SK-N-SH treated with all-trans-retinoic acid at 6 μM for 48 hours (cell line): ENCODE results near the gene KCNC2.

Experiments
- ATAC-seq: fragments of 200-7000 bp; cut with Tn5 transposase; 3 replicates; pipeline ENCODE4 v1.9.1; 2020; ENCODE audit warnings: mild to moderate bottlenecking, moderate library complexity
- ARNTL ChIP-seq: fragments of 450-650 bp; formaldehyde crosslinking; IDR thresholded peaks from 2 replicates; pipeline ENCODE4 v1.5.0; 2020; ENCODE audit warnings: low read depth, mild to moderate bottlenecking, moderate library complexity, borderline replicate concordance
- BACH2 ChIP-seq: fragments of 250-450 bp; sonication (Bioruptor Pico); IDR thresholded peaks from 2 replicates; pipeline ENCODE4 v1.9.0; 2021; ENCODE audit warnings: mild to moderate bottlenecking, borderline replicate concordance
- CREB5 ChIP-seq: fragments of 250-450 bp; sonication (Bioruptor Pico); IDR thresholded peaks from 2 replicates; pipeline ENCODE4 v1.5.1; 2020; ENCODE audit warnings: low read depth, mild to moderate bottlenecking, moderate library complexity
- CSDC2 ChIP-seq: fragments of 250-450 bp; sonication (Bioruptor Pico); IDR thresholded peaks from 2 replicates; pipeline ENCODE4 v1.5.0; 2020; ENCODE audit warnings: mild to moderate bottlenecking, moderate library complexity
- CSRNP3 ChIP-seq: fragments of 250-450 bp; sonication (Bioruptor Pico); IDR thresholded peaks from 2 replicates; pipeline ENCODE4 v1.5.1; 2021; ENCODE audit warnings: mild to moderate bottlenecking, moderate library complexity
- ESRRG ChIP-seq: fragments of 250-450 bp; sonication (Bioruptor Pico); IDR thresholded peaks from 2 replicates; pipeline ENCODE4 v1.6.1; 2021; ENCODE audit warnings: mild to moderate bottlenecking
- GLIS3 ChIP-seq: fragments of 250-450 bp; sonication (Bioruptor Pico); IDR thresholded peaks from 2 replicates; pipeline ENCODE4 v1.5.0; 2020; ENCODE audit warnings: mild to moderate bottlenecking, moderate library complexity
- OSR1 ChIP-seq: fragments of 250-450 bp; sonication (Bioruptor Pico); IDR thresholded peaks from 2 replicates; pipeline ENCODE4 v1.8.0; 2022; ENCODE audit warnings: moderate library complexity, mild to moderate bottlenecking, inconsistent platforms
- PATZ1 ChIP-seq: fragments of 250-450 bp; sonication (Bioruptor Pico); IDR thresholded peaks from 2 replicates; pipeline ENCODE4 v1.8.0; 2020; ENCODE audit warnings: mild to moderate bottlenecking, moderate library complexity, borderline replicate concordance
- POU6F1 ChIP-seq: fragments of 250-450 bp; sonication (Bioruptor Pico); IDR thresholded peaks from 2 replicates; pipeline ENCODE4 v1.8.0; 2021; ENCODE audit warnings: low read depth, mild to moderate bottlenecking, moderate library complexity, borderline replicate concordance
- PPARA ChIP-seq: fragments of 250-450 bp; sonication (Bioruptor Pico); IDR thresholded peaks from 2 replicates; pipeline ENCODE4 v1.5.0; 2020; ENCODE audit warnings: mild to moderate bottlenecking, borderline replicate concordance
- RARB ChIP-seq: fragments of 250-450 bp; sonication (Bioruptor Pico); IDR thresholded peaks from 2 replicates; pipeline ENCODE4 v1.8.0; 2021; ENCODE audit warnings: mild to moderate bottlenecking, moderate library complexity
- SNAI2 ChIP-seq: fragments of 250-450 bp; sonication (Bioruptor Pico); IDR thresholded peaks from 2 replicates; pipeline ENCODE4 v1.5.0; 2020; ENCODE audit warnings: mild to moderate bottlenecking, moderate library complexity
- TCF4 ChIP-seq: fragments of 250-450 bp; sonication (Bioruptor Pico); IDR thresholded peaks from 2 replicates; pipeline ENCODE4 v1.8.0; 2021; ENCODE audit warnings: mild to moderate bottlenecking, moderate library complexity, borderline replicate concordance
- TOX ChIP-seq: fragments of 250-450 bp; sonication (Bioruptor Pico); IDR thresholded peaks from 2 replicates; pipeline ENCODE4 v1.8.0; 2021; ENCODE audit warnings: mild to moderate bottlenecking, moderate library complexity, borderline replicate concordance
- TSHZ2 ChIP-seq: fragments of 250-450 bp; sonication (Bioruptor Pico); IDR thresholded peaks from 2 replicates; pipeline ENCODE4 v1.5.0; 2020; ENCODE audit warnings: mild to moderate bottlenecking, moderate library complexity
- ZC3H10 ChIP-seq: fragments of 250-450 bp; sonication (Bioruptor Pico); IDR thresholded peaks from 2 replicates; pipeline ENCODE4 v1.5.1; 2021; ENCODE audit warnings: mild to moderate bottlenecking, moderate library complexity
- ZFP3 ChIP-seq: fragments of 250-450 bp; sonication (Bioruptor Pico); IDR thresholded peaks from 2 replicates; pipeline ENCODE4 v1.5.0; 2020; ENCODE audit warnings: mild to moderate bottlenecking, moderate library complexity
- ZFP30 ChIP-seq: fragments of 450-650 bp; formaldehyde crosslinking; IDR thresholded peaks from 2 replicates; pipeline ENCODE4 v1.5.0; 2022; ENCODE audit warnings: mild to moderate bottlenecking, moderate library complexity
- ZNF565 ChIP-seq: fragments of 450-650 bp; formaldehyde crosslinking; conservative IDR thresholded peaks from 2 replicates; pipeline ENCODE4 v1.5.0; 2020; ENCODE audit warnings: low read depth, mild to moderate bottlenecking, moderate library complexity
- ZNF70 ChIP-seq: fragments of 450-650 bp; formaldehyde crosslinking; IDR thresholded peaks from 2 replicates; pipeline ENCODE4 v1.5.0; 2020; ENCODE audit warnings: mild to moderate bottlenecking, moderate library complexity

Gene KCNC2

GRCh38 chr12:75196865-75197264 lies 12.8 kb downstream of the KCNC2 start:
- no peak for TF ChIP-seq ZFP30 (CRISPR knock-in tag)
- no peak for ATAC-seq

GRCh38 chr12:75196408-75196807 lies 13.2 kb downstream of the KCNC2 start:
- TF ChIP-seq ARNTL (CRISPR knock-in tag) (no peak), GLIS3 (CRISPR knock-in tag) (no peak), TOX (CRISPR knock-in tag) (no peak), SNAI2 (CRISPR knock-in tag) (no peak), PATZ1 (CRISPR knock-in tag) (no peak), PPARA (CRISPR knock-in tag) (no peak), POU6F1 (no peak), RARB (CRISPR knock-in tag) (no peak), ZNF565 (CRISPR knock-in tag) (no peak), ESRRG (CRISPR knock-in tag) (no peak), ZNF70 (CRISPR knock-in tag) (no peak), CSDC2 (no peak), OSR1 (CRISPR knock-in tag) (no peak), ZFP30 (CRISPR knock-in tag) (no peak), ZFP3 (no peak), ZC3H10 (CRISPR knock-in tag) (no peak), TSHZ2 (CRISPR knock-in tag) (no peak), CREB5 (no peak), BACH2 (no peak)

GRCh38 chr12:75194250-75194649 lies 15.4 kb downstream of the KCNC2 start:
- TF ChIP-seq ARNTL (CRISPR knock-in tag): no peak
- TF ChIP-seq POU6F1: no peak
- no peak for TF ChIP-seq CSRNP3 (CRISPR knock-in tag)
- TF ChIP-seq OSR1 (CRISPR knock-in tag): no peak
- TF ChIP-seq ESRRG (CRISPR knock-in tag): no peak
- TF ChIP-seq TCF4 (CRISPR knock-in tag): no peak
- TF ChIP-seq ZNF70 (CRISPR knock-in tag): no peak
- TF ChIP-seq SNAI2 (CRISPR knock-in tag): no peak
- no peak for ATAC-seq

More at GRCh38 chr12:75196408-75196807, 13.2 kb downstream of the KCNC2 start:
- no peak for ATAC-seq
